ENCODE results near the gene SPATA24. TPM values are rescaled to one million over a fixed set of nuclear protein-coding genes. Genes with fewer than 3 reads are reported as not detected.

The SPATA24 gene
- total RNA-seq, 1 experiment from 2014 or later = 6.5 TPM

DNA sequence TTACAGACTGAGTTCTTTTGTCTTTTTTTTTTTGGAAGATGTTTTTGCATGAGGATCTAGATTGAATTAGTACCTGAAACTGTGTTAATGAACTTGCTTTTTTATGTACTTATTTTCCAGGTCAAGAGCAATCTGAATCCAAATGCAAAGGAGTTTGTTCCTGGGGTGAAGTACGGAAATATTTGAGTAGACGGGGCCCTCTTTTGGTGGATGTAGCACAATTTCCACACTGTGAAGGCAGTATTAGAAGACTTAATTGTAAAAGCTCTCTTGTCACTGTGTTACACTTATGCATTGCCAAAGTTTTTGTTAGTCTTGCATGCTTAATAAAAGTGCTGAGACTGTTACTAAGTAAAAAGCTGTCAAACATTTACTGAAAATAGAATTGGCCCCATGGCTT is 35.3 kb downstream of the SPATA24 start:
- Histone ChIP-seq H4K20me1 (ENCODE audit: insufficient read depth) (peaks cover 14% of the 10 kb centered on the region), H3K27ac (no peak overlapping the region), H3K9me3 (ENCODE audit: insufficient read depth, low read depth) (no peaks in the 10 kb centered on the region), H3K4me2 (no peak overlapping the region), H3F3A (ENCODE audit: insufficient read depth, low read depth) (peaks cover 42% of the 10 kb centered on the region), H3K9me2 (ENCODE audit: insufficient read depth) (no peaks in the 10 kb centered on the region), H2AFZ (no peak overlapping the region), H3K27me3 (ENCODE audit: insufficient read depth, low read depth) (no peaks in the 10 kb centered on the region), H3K4me1 (replicated peaks; ENCODE audit: insufficient read depth) (peaks cover 20% of the 10 kb centered on the region), H3K36me3 (ENCODE audit: low read depth) (peaks cover 31% of the 10 kb centered on the region), H3K4me3 (no peak overlapping the region), H3K79me2 (ENCODE audit: low read depth) (no peaks in the 10 kb centered on the region)
- CTCF ChIA-PET = interaction anchor here (0.7 kb wide), 2 partner anchors 14 to 397 kb away, joined by 3 read pairs; partner anchors contain the start of gene SLC23A1
- DNase-seq = no peak
- BruUV-seq (replicated peaks) = no TSS peak
- POLR2A ChIA-PET (ENCODE audit: unreplicated experiment) = no interaction called here
- TF ChIP-seq, protein P1, sequence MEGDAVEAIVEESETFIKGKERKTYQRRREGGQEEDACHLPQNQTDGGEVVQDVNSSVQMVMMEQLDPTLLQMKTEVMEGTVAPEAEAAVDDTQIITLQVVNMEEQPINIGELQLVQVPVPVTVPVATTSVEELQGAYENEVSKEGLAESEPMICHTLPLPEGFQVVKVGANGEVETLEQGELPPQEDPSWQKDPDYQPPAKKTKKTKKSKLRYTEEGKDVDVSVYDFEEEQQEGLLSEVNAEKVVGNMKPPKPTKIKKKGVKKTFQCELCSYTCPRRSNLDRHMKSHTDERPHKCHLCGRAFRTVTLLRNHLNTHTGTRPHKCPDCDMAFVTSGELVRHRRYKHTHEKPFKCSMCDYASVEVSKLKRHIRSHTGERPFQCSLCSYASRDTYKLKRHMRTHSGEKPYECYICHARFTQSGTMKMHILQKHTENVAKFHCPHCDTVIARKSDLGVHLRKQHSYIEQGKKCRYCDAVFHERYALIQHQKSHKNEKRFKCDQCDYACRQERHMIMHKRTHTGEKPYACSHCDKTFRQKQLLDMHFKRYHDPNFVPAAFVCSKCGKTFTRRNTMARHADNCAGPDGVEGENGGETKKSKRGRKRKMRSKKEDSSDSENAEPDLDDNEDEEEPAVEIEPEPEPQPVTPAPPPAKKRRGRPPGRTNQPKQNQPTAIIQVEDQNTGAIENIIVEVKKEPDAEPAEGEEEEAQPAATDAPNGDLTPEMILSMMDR (conservative IDR thresholded peaks at IDR 0.05) = peak; percentile 23; the same call in 1 of the 2 replicates
- no peak for TF ChIP-seq EZH2 (IDR thresholded peaks at IDR 0.05; ENCODE audit: low read depth)
- intact Hi-C loops (cut with micrococcal nuclease; ENCODE audit: unreplicated experiment) = loop anchor here (5.0 kb wide), 1 partner anchor 801 kb away; no protein-coding TSS in a partner anchor

DNA sequence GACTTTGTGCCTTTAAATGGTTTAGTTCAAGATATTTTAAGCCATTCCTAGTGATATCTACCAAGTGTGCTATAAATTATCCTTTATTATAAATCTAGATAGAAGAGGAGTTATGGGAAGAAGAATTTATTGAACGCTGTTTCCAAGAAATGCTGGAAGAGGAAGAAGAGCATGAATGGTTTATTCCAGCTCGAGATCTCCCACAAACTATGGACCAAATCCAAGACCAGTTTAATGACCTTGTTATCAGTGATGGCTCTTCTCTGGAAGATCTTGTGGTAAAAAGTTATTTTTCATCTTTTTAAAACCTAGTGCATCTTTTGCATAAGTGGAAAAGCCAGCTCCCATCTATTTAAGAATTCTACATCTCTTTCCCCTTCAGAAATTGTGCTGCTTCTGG is 39.4 kb downstream of the SPATA24 start:
- Histone ChIP-seq H3F3A (ENCODE audit: insufficient read depth, low read depth) (peaks cover 11% of the 10 kb centered on the region), H3K4me3 (no peak overlapping the region), H3K79me2 (ENCODE audit: low read depth) (peaks cover 35% of the 10 kb centered on the region), H3K9me2 (ENCODE audit: insufficient read depth) (no peaks in the 10 kb centered on the region), H3K4me2 (no peak overlapping the region), H3K27me3 (ENCODE audit: insufficient read depth, low read depth) (no peaks in the 10 kb centered on the region), H4K20me1 (ENCODE audit: insufficient read depth) (peaks cover 54% of the 10 kb centered on the region), H3K9me3 (ENCODE audit: insufficient read depth, low read depth) (no peaks in the 10 kb centered on the region), H3K4me1 (replicated peaks; ENCODE audit: insufficient read depth) (no peaks in the 10 kb centered on the region), H2AFZ (no peak overlapping the region), H3K27ac (no peak overlapping the region), H3K36me3 (ENCODE audit: low read depth) (peaks cover 18% of the 10 kb centered on the region)
- ChIA-PET CTCF (no interaction called here), POLR2A (ENCODE audit: unreplicated experiment) (no interaction called here)
- no TSS peak for BruUV-seq (replicated peaks)
- intact Hi-C loops (cut with micrococcal nuclease; ENCODE audit: unreplicated experiment) = no loop called here
- DNase-seq = no peak
- no peak for TF ChIP-seq EZH2 (IDR thresholded peaks at IDR 0.05; ENCODE audit: low read depth)
- TF ChIP-seq, protein P1 (conservative IDR thresholded peaks at IDR 0.05) = no peak

DNA sequence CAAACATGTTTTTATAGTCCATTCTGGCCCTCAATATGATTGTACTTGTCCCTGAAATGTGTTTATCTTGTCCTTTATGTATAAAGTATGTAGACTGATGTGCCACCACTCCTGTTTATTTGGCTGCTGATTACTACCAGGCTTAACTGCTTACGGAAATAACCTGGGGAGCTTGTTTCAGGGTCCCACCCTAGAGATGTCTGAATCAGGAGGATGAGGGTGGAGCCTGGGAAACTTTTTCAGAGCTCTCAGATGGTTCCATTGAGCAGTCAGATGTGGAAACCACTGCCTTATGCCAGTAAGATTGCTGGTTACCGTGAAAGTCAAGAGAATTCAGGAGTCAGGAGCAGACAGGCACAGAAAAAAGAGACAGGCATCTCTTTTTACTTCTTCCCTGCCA is 40.0 kb downstream of the SPATA24 start:
- DNase-seq = no peak
- H3K9me3 ChIP-seq (ENCODE audit: insufficient read depth, low read depth) = no peaks in the 10 kb centered on the region
- peaks cover 11% of the 10 kb centered on the region for H3F3A ChIP-seq (ENCODE audit: insufficient read depth, low read depth)
- TF ChIP-seq, protein P1 (conservative IDR thresholded peaks at IDR 0.05) = no peak
- TF ChIP-seq EZH2 (IDR thresholded peaks at IDR 0.05; ENCODE audit: low read depth) = no peak
- no peaks in the 10 kb centered on the region for H3K27me3 ChIP-seq (ENCODE audit: insufficient read depth, low read depth)
- no peak overlapping the region for H2AFZ ChIP-seq
- no peaks in the 10 kb centered on the region for H3K9me2 ChIP-seq (ENCODE audit: insufficient read depth)
- ChIA-PET CTCF (no interaction called here), POLR2A (ENCODE audit: unreplicated experiment) (no interaction called here)
- no peak overlapping the region for H3K4me3 ChIP-seq
- H3K27ac ChIP-seq = no peak overlapping the region
- peaks cover 18% of the 10 kb centered on the region for H3K36me3 ChIP-seq (ENCODE audit: low read depth)
- intact Hi-C loops (cut with micrococcal nuclease; ENCODE audit: unreplicated experiment) = no loop called here
- H4K20me1 ChIP-seq (ENCODE audit: insufficient read depth) = peaks cover 56% of the 10 kb centered on the region
- no peaks in the 10 kb centered on the region for H3K4me1 ChIP-seq (replicated peaks; ENCODE audit: insufficient read depth)
- no TSS peak for BruUV-seq (replicated peaks)
- no peak overlapping the region for H3K4me2 ChIP-seq
- peaks cover 40% of the 10 kb centered on the region for H3K79me2 ChIP-seq (ENCODE audit: low read depth)
